Iris pigment epithelial cell (primary cell): ENCODE data around the gene DDX6.
"Not testable (repeated sequence)": the region's sequence is repeated elsewhere in the genome, so short reads cannot be mapped to it uniquely, and the experiment has no call there.

Source experiments
- DNase-seq: peaks from one replicate; pipeline ENCODE4 v3.0.0-alpha.2; 2011; ENCODE audit warnings: low read depth

DDX6 gene

GRCh38 chr11:118744046-118744445, 46.9 kb downstream of the DDX6 start:
- no peak for DNase-seq

GRCh38 chr11:118742304-118742703, 48.7 kb downstream of the DDX6 start:
- DNase-seq: peak; percentile 61

GRCh38 chr11:118740892-118741291, 50.1 kb downstream of the DDX6 start:
- DNase-seq: no peak

GRCh38 chr11:118735203-118735602, 55.8 kb downstream of the DDX6 start:
- DNase-seq: no peak

GRCh38 chr11:118734031-118734430, 56.9 kb downstream of the DDX6 start:
- DNase-seq: no peak

GRCh38 chr11:118729753-118730152, 61.2 kb downstream of the DDX6 start:
- DNase-seq: not testable (repeated sequence)

- not testable (repeated sequence) for DNase-seq
These were observed 62.9 kb downstream of the DDX6 start for GRCh38 chr11:118728112-118728511.

GRCh38 chr11:118727721-118728066, 63.3 kb downstream of the DDX6 start:
- DNase-seq: not testable (repeated sequence)

GRCh38 chr11:118727001-118727720, 63.8 kb downstream of the DDX6 start:
- DNase-seq: not testable (repeated sequence)

GRCh38 chr11:118721478-118722015, 69.4 kb downstream of the DDX6 start:
- DNase-seq: not testable (repeated sequence)

GRCh38 chr11:118720740-118721139, 70.2 kb downstream of the DDX6 start:
- DNase-seq: not testable (repeated sequence)

GRCh38 chr11:118720078-118720477, 70.9 kb downstream of the DDX6 start:
- not testable (repeated sequence) for DNase-seq

GRCh38 chr11:118718562-118718961, 72.4 kb downstream of the DDX6 start:
- not testable (repeated sequence) for DNase-seq

GRCh38 chr11:118717733-118718132, 73.2 kb downstream of the DDX6 start:
- not testable (repeated sequence) for DNase-seq

- not testable (repeated sequence) for DNase-seq
These were observed 73.7 kb downstream of the DDX6 start for GRCh38 chr11:118717221-118717620.

GRCh38 chr11:118715837-118716260, 75.1 kb downstream of the DDX6 start:
- DNase-seq: no peak

- peak; percentile 33 for DNase-seq
These were observed 75.6 kb downstream of the DDX6 start for GRCh38 chr11:118715245-118715831.

- no peak for DNase-seq
These were observed 76.1 kb downstream of the DDX6 start for GRCh38 chr11:118714816-118715215.

- DNase-seq: not testable (repeated sequence)
These were observed 76.5 kb downstream of the DDX6 start for GRCh38 chr11:118714416-118714815.

- no peak for DNase-seq
These were observed 82.7 kb downstream of the DDX6 start for GRCh38 chr11:118708296-118708695.

- DNase-seq: no peak
These were observed 84.5 kb downstream of the DDX6 start for GRCh38 chr11:118706546-118706825.

GRCh38 chr11:118705791-118706545, 85.0 kb downstream of the DDX6 start:
- no peak for DNase-seq
